GM12864 (cell line): Measurements from ENCODE around the gene MRGPRX1.
"Not testable (repeated sequence)": the region's sequence is repeated elsewhere in the genome, so short reads cannot be mapped to it uniquely, and the experiment has no call there.

ENCODE experiments used
- DNase-seq: peaks from one replicate; pipeline ENCODE4 v3.0.0-alpha.2; 2011; ENCODE audit warnings: low read depth
- H3K4me3 ChIP-seq: 2 replicates; pipeline ENCODE4 v1.5.1; 2011; ENCODE audit warnings: mild to moderate bottlenecking, low read depth, low read length, control low read depth
- TF ChIP-seq, protein P1 (sequence below): IDR thresholded peaks from 2 replicates; pipeline ENCODE4 v1.5.1; 2011; ENCODE audit warnings: low read depth, mild to moderate bottlenecking, moderate library complexity, low read length, control low read depth, inconsistent platforms; ENCODE audit errors: missing control alignments

The MRGPRX1 gene

DNA sequence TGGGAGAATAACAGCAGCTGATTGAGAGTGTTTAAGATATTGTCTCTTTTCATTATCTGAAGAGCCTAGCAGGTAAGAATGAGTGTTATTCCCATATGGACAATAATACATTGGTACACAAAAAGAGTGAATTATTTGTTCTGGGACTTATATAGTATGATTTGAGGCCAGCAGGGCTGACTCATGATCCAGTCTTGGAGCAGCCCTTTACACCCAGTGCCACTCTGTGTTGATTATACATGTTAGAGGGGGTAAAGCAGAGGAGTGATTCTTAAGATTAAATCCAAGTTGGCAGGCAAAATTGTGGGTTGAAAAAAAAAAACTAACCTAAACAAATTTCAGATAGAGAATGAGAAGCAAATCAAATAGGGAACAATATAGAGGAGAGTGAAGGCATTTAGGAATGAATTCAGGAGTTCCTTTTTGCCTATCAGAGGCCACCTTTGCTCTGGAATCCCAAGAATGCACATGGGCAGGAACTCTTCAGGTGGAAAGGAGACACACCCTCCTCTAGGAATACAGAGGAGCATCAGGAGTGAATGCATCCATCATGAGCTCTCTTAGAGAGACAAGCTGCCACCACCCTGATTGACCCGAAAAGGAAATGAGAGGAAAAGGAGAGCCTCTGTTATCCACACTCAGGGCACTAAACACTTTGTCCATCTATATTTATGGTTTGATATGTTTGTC, 19.2 kb upstream of the MRGPRX1 start:
- DNase-seq = no peak
- TF ChIP-seq, protein P1, sequence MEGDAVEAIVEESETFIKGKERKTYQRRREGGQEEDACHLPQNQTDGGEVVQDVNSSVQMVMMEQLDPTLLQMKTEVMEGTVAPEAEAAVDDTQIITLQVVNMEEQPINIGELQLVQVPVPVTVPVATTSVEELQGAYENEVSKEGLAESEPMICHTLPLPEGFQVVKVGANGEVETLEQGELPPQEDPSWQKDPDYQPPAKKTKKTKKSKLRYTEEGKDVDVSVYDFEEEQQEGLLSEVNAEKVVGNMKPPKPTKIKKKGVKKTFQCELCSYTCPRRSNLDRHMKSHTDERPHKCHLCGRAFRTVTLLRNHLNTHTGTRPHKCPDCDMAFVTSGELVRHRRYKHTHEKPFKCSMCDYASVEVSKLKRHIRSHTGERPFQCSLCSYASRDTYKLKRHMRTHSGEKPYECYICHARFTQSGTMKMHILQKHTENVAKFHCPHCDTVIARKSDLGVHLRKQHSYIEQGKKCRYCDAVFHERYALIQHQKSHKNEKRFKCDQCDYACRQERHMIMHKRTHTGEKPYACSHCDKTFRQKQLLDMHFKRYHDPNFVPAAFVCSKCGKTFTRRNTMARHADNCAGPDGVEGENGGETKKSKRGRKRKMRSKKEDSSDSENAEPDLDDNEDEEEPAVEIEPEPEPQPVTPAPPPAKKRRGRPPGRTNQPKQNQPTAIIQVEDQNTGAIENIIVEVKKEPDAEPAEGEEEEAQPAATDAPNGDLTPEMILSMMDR = no peak
- no peak overlapping the region for H3K4me3 ChIP-seq

DNA sequence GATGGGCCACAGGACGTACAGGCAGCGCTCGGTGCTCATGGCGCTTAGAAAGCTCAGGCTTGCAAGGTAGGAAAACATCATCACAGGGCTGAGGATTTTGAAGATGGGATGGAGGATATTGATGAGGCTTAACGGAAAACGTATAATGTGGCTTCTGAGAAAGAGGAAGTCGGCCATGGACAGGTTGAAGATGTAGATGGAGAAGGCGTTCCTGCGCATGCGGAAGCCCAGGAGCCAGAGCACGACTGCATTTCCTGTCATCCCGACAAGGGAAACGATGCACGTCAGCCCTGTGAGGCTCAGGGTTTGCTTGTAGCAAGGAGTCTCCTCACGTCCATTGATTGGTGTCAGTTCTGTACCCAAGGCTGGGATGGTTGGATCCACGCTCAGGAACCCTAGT, 17.4 kb upstream of the MRGPRX1 start:
- TF ChIP-seq, protein P1 = no peak
- H3K4me3 ChIP-seq = no peak overlapping the region
- no peak for DNase-seq

DNA sequence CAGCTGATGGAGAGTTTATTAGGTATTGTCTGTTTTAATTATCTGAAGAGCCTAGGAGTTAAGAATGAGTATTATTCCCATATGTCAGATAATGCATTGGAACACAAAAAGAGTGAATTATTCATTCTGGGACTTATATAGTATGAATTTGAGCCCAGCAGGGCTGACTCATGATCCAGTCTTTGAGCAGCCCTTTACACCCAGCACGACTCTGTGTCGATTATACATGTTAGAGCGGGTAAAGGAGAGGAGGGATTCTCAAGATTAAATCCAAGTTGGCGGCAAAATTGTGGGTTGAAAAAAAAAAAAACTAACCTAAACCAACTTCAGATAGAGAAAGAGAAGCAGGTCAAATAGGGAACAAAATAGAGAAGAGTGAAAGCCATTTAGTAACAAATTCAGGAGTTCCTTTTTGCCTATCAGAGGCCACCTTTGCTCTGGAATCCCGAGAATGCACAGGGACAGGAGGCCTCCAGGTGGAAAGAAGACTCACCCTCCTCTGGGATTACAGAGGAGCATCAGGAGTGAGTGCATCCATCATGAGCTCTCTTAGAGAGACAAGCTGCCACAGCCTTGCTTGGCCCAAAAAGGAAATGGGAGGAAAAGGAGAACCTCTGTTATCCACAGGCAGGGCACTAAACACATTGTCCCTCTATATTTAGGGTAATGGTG, 3.1 kb downstream of the MRGPRX1 start:
- no peak overlapping the region for H3K4me3 ChIP-seq
- no peak for DNase-seq
- TF ChIP-seq, protein P1 = no peak

DNA sequence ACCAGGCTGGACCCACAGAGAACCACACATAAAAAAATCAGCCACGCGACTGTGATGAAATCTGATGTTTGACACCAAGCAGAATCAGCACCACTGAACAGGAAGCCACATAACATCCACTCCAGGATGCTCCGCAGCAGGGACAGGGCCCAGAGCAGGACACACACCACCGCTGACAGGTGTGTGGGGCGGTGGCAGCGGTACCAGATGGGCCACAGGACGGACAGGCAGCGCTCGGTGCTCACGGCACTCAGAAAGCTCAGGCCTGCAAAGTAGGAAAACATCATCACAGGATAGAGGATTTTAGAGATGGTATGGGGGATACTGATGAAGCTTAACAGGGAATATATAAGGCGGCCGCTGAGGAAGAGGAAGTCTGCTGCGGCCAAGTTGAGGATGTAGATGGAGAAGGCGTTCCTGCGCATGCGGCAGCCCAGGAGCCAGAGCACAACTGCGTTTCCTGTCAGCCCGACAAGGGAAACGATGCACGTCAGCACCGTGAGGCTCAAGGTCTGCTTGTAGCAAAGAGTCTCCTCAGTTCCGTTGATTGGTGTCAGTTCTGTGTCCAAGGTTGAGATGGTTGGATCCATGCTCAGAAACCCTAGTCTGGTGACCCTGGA, 4.9 kb downstream of the MRGPRX1 start:
- H3K4me3 ChIP-seq = no peak overlapping the region
- DNase-seq = no peak
- TF ChIP-seq, protein P1 = no peak

DNA sequence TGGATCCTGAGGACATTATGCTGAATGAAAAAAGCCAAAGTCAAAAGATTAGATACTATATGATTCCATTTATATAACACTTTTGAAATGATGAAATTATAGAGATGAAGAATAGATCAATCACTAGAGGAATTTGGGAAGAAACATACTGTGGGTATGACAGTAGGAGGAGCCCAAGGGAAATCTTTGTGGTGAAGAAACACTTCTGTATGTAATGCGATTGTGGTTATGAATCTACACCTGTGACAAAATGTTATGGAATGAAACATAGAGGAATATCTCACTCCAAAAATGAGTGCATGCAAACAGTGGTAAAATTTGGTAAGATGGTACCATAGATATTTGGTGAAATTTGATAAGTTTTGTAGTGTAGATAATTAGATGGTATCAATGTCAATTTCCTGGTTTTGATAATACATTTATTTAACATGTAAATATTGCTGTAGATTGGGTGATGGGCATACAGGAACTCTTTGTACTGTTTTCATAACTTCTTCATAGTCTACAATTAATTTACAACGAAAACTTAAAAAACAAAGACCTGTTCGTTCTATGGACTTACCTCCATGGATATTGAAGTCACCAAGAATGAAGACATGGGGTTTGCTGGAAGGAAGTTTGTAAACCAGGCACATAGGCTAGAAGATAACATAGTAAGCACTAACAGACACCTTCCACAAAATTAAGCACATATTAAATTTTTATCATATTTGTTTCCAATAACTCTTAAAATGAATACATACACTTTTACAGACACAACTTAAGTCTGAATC, 11.5 kb downstream of the MRGPRX1 start:
- TF ChIP-seq, protein P1 = no peak
- DNase-seq = no peak
- no peak overlapping the region for H3K4me3 ChIP-seq

DNA sequence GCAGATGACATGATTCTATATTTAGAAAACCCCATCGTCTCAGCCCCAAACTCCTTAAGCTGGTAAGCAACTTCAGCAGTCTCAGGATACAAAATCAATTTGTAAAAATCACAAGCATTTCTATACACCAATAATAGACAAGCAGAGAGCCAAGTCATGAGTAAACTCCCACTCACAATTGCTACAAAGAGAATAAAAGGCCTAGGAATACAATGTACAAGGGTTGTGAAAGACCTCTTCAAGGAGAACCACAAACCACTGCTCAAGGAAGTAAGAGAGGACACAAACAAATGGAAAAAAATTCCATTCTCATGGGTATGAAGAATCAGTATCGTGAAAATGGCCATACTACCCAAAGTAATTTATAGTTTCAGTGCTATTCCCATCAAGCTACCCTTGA, 13.8 kb downstream of the MRGPRX1 start:
- H3K4me3 ChIP-seq, DNase-seq: not testable (repeated sequence)

DNA sequence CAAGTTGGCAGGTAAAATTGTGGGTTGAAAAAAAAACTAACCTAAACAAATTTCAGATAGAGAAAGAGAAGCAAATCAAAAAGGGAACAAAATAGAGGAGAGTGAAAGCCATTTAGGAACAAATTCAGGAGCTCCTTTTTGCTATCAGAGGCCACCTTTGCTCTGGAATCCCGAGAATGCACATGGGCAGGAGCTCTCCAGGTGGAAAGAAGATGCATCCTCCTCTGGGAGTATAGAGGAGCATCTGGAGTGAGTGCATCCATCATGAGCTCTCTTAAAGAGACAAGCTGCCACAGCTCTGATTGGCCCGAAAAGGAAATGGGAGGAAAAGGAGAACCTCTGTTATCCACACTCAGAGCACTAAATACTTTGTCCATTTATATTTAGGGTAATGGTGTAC, 26.3 kb downstream of the MRGPRX1 start:
- H3K4me3 ChIP-seq = no peak overlapping the region
- TF ChIP-seq, protein P1 = no peak
- DNase-seq = no peak
